NCI-H1436 treated with DMSO at 0.1 percent for 48 hours (cell line): ENCODE results near the gene MFN1.

ENCODE experiments used
- DNase-seq: peaks from one replicate; lab custom pipeline; 2025; lab: John Stamatoyannopoulos, UW

Gene MFN1

DNA sequence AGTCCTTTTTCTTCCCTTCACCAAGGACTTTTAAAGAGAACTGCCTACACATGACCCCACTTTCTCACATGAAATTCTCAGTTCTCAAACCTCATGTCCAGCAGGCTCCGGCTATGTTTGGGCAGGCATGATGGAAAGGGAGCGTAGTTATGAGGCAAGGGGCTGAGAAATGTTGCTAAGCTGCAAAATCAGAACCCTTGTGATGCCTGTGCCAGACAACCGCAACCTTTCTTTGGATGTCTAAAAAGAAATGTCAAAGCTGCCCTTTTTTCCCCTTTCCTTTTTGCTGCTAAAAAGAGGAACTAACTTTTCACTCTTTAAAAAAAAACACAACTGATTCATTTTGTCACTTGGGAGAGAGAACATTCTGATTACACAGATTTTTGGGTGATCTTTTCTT, 84.5 kb downstream of the MFN1 start:
- DNase-seq, result no peak

GRCh38 chr3:179432451-179432850, 84.9 kb downstream of the MFN1 start:
- DNase-seq, result no peak

DNA sequence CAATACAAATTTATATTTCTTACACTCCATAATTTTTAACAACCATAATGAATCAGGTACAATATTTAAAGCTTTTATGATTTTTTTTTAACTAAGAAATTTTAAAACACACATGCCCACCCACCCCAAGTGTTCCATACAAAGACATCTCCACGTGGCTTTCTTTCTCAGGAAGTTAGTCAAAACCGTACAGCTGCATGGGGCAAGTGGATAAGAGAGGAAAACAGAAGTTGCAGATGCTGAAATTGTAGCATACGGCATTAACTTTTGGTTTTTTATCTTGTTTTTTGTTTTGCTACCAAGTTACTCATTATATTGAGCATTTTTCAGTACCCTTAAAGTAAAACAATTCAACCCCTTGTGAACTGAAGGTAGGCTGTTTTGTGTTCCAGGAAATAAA, 89.0 kb downstream of the MFN1 start:
- no peak for DNase-seq

- DNase-seq, result no peak
Observed at GRCh38 chr3:179438841-179439240, 91.3 kb downstream of the MFN1 start.
